Body of pancreas (tissue), 4 donors: Measurements from ENCODE around the gene SMIM28. TPM values are rescaled to one million over a fixed set of nuclear protein-coding genes. Genes with fewer than 3 reads are reported as not detected.

ENCODE experiments used
- ATAC-seq: fragments of 150-250 bp; one replicate; pipeline ENCODE4 v1.9.1; 2016
- DNase-seq, 4 donors: peaks; one replicate each; pipeline ENCODE4 v3.0.0-alpha.2; 2019
- H3K27ac ChIP-seq, 4 donors: fragments of 200-600 bp; sonication (generic); 1 replicate in 3 of 4; 2 replicates in 1 of 4; pipeline versions ENCODE4 v1.5.1 to v1.6.1; 2016 to 2019; ENCODE audit warnings: mild to moderate bottlenecking in 1 of 4, mixed read lengths in 1 of 4, moderate library complexity in 1 of 4
- H3K27me3 ChIP-seq, 2 donors: fragments of 200-600 bp; sonication (generic); one replicate each; pipeline ENCODE4 v1.6.0; 2016; ENCODE audit warnings: mild to moderate bottlenecking in 1 of 2
- H3K36me3 ChIP-seq, 2 donors: fragments of 200-600 bp; sonication (generic); replicated peaks in 1 of 2; 2 replicates each; pipeline ENCODE4 v1.5.1; 2016; ENCODE audit warnings: low read depth in 2 of 2; ENCODE audit not compliant: insufficient read depth in 1 of 2
- H3K4me1 ChIP-seq: fragments of 200-600 bp; sonication (generic); one replicate; pipeline ENCODE4 v1.6.0; 2016
- H3K4me3 ChIP-seq, 2 donors: fragments of 200-600 bp; sonication (generic); 1 replicate in 1 of 2; 2 replicates in 1 of 2; pipeline ENCODE4 v1.5.1; 2016 to 2019
- H3K9me3 ChIP-seq, 3 donors: fragments of 200-600 bp; sonication (generic); 1 replicate in 2 of 3; 2 replicates in 1 of 3; pipeline ENCODE4 v1.5.1; 2016
- CTCF ChIP-seq, 7 experiments: fragments of 450-650 bp in 4 of 7; fragments of 200-600 bp in 3 of 7; sonication (generic) in 3 of 7; IDR thresholded peaks; one replicate each; pipeline ENCODE4 v1.5.1; 2016 to 2019; ENCODE audit warnings: antibody characterized with exemption in 7 of 7
- POLR2A ChIP-seq, 3 donors: fragments of 450-650 bp; IDR thresholded peaks; one replicate each; pipeline ENCODE4 v1.6.1; 2016; ENCODE audit warnings: antibody characterized with exemption in 3 of 3, mild to moderate bottlenecking in 2 of 3
- WGBS, 2 donors: methylation state at CpG; one replicate each; pipeline ENCODE4 v1.1.5; 2017; 5-methylcytosine and 5-hydroxymethylcytosine counted together
- intact Hi-C: fragments of 100-400 bp; cut with DNase I; formaldehyde crosslinking; loops from one replicate; pipeline ENCODE4 v1.15.1; 2023
- total RNA-seq, 2 donors: library from RNA; depleted of rRNA; stranded (reverse); fragments of >200 nt; gene quantifications; one replicate each; pipeline ENCODE4 v1.1.0, GENCODE V29; 2016

Gene SMIM28
- total RNA-seq, 2 donors from 2014 or later = not detected

DNA sequence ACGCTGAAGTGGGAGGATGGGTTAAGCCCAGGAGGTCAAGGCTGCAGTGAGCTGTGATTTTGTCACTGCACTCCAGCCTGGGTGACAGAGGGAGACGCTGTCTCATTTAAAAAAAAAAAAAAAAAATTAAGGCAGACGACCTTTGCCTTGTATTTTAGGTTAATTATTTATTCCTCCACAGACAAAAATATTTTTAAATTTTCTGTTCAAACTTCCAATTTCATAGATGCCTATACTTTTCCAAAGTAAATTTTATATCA is 6.3 kb upstream of the SMIM28 start:
- 11 to 21% methylated on average over 3 of the region's 3 CpGs for whole genome bisulfite sequencing, 2 donors
- Histone ChIP-seq H3K27ac (no peak overlapping the region), H3K36me3 (no peaks in the 10 kb centered on the region), H3K4me3 (no peak overlapping the region), H3K4me1 (peaks cover 10% of the 10 kb centered on the region), H3K27me3 (no peaks in the 10 kb centered on the region), H3K9me3 (no peaks in the 10 kb centered on the region)
- TF ChIP-seq CTCF (IDR thresholded peaks at IDR 0.05) (no peak), POLR2A (IDR thresholded peaks at IDR 0.05) (no peak)
- intact Hi-C loops = no loop called here
- ATAC-seq = no peak
- no peak for DNase-seq

DNA sequence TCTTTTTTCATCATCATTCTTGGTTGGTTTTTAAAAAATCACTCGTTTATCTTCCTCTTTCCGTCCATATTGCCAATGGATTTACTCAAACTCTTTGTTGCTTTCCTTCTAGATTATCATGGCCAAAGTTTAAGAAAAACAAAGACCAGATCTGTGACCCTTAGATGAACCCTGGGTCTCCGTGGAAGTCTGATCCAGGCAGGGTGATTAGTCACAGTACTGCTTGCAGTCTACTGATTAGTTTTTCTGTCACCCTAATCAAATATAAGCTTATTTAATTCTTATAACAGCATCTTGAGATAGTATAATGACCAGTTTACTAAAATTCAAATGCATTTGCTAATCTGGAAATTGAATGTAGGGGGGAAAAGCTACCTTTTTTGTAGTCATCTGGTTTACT is 6.0 kb upstream of the SMIM28 start:
- no peaks in the 10 kb centered on the region for H3K9me3 ChIP-seq
- no peak overlapping the region for H3K4me3 ChIP-seq
- intact Hi-C loops = no loop called here
- TF ChIP-seq CTCF (IDR thresholded peaks at IDR 0.05) (no peak), POLR2A (IDR thresholded peaks at IDR 0.05) (no peak)
- H3K27ac ChIP-seq = no peak overlapping the region
- no peaks in the 10 kb centered on the region for H3K27me3 ChIP-seq
- peaks cover 10% of the 10 kb centered on the region for H3K4me1 ChIP-seq
- DNase-seq = no peak
- no peaks in the 10 kb centered on the region for H3K36me3 ChIP-seq
- 24 to 28% methylated on average over 3 of the region's 3 CpGs for WGBS, 2 donors
- ATAC-seq = no peak

GRCh38 chr6:138372711-138373463 is 4.8 kb upstream of the SMIM28 start:
- no peak for DNase-seq
- no peak overlapping the region for H3K27ac ChIP-seq
- ATAC-seq = no peak
- peaks cover 10% of the 10 kb centered on the region for H3K4me1 ChIP-seq
- H3K27me3 ChIP-seq = no peaks in the 10 kb centered on the region
- H3K9me3 ChIP-seq = no peaks in the 10 kb centered on the region
- intact Hi-C loops = no loop called here
- no peak overlapping the region for H3K4me3 ChIP-seq
- TF ChIP-seq POLR2A (IDR thresholded peaks at IDR 0.05) = no peak
- TF ChIP-seq CTCF (IDR thresholded peaks at IDR 0.05) = peak in 1 of 7 experiments; percentile 6
- H3K36me3 ChIP-seq = no peaks in the 10 kb centered on the region

DNA sequence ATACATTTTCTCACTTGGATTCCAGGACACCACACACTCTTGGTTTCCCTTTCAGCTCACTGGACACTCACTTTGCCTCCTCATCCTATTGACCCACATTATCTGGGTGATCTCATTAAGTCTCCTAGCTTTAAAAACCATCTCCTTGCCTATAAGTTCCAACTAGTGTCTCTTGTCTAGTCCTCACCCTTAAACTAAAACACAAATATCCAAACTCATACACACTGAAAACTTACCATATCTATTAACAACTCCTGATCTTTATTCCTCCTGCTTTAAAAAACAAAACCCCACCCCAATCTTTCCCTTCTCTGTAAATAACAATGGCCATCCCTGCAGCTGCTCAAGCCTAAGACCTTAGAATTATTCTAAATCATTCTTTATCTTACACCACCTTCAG is 3.5 kb upstream of the SMIM28 start:
- no peaks in the 10 kb centered on the region for H3K36me3 ChIP-seq
- peaks cover 10% of the 10 kb centered on the region for H3K4me1 ChIP-seq
- ATAC-seq = no peak
- no peak for TF ChIP-seq CTCF (IDR thresholded peaks at IDR 0.05)
- no peaks in the 10 kb centered on the region for H3K27me3 ChIP-seq
- H3K27ac ChIP-seq = no peak overlapping the region
- intact Hi-C loops = no loop called here
- no peaks in the 10 kb centered on the region for H3K9me3 ChIP-seq
- no peak overlapping the region for H3K4me3 ChIP-seq
- no peak for DNase-seq

- no peak for ATAC-seq
- Histone ChIP-seq H3K4me1 (peaks cover 10% of the 10 kb centered on the region), H3K36me3 (no peaks in the 10 kb centered on the region), H3K9me3 (no peaks in the 10 kb centered on the region), H3K27me3 (no peaks in the 10 kb centered on the region), H3K27ac (no peak overlapping the region), H3K4me3 (no peak overlapping the region)
- no peak for DNase-seq
- no peak for TF ChIP-seq POLR2A (IDR thresholded peaks at IDR 0.05)
- TF ChIP-seq CTCF (IDR thresholded peaks at IDR 0.05) = no peak
- intact Hi-C loops = no loop called here
- WGBS, 2 donors = 92 to 93% methylated on average over 2 of the region's 2 CpGs
These were observed 2.9 kb upstream of the SMIM28 start for GRCh38 chr6:138374815-138375214.
